HG03175 (cell line): Measurements from ENCODE around the gene NCBP3.
A peak's percentile ranks its signal among the peaks of the same experiment; 100 is the strongest.
"Not testable (repeated sequence)": the region's sequence is repeated elsewhere in the genome, so short reads cannot be mapped to it uniquely, and the experiment has no call there.

Experiments
- ATAC-seq: cut with Tn5 transposase; IDR thresholded peaks from one replicate; pipeline ENCODE4 v1.9.1; 2021; ENCODE audit warnings: mild to moderate bottlenecking, moderate library complexity; ENCODE audit not compliant: unreplicated experiment

The NCBP3 gene

GRCh38 chr17:3794557-3795389 is 51.3 kb downstream of the NCBP3 start:
- no peak for ATAC-seq

GRCh38 chr17:3794152-3794551 is 51.9 kb downstream of the NCBP3 start:
- not testable (repeated sequence) for ATAC-seq

- ATAC-seq = not testable (repeated sequence)
These were observed 52.8 kb downstream of the NCBP3 start for GRCh38 chr17:3793258-3793657.

GRCh38 chr17:3792481-3792880 is 53.6 kb downstream of the NCBP3 start:
- no peak for ATAC-seq

GRCh38 chr17:3788200-3788599 is 57.8 kb downstream of the NCBP3 start:
- ATAC-seq = no peak

GRCh38 chr17:3785323-3785722 is 60.7 kb downstream of the NCBP3 start:
- not testable (repeated sequence) for ATAC-seq

GRCh38 chr17:3782751-3783150 is 63.3 kb downstream of the NCBP3 start:
- no peak for ATAC-seq

GRCh38 chr17:3780986-3781385 is 65.1 kb downstream of the NCBP3 start:
- ATAC-seq = no peak

- ATAC-seq = no peak
These were observed 68.5 kb downstream of the NCBP3 start for GRCh38 chr17:3777366-3778120.

- no peak for ATAC-seq
These were observed 72.1 kb downstream of the NCBP3 start for GRCh38 chr17:3773966-3774365.

GRCh38 chr17:3773511-3773910 is 72.5 kb downstream of the NCBP3 start:
- no peak for ATAC-seq

GRCh38 chr17:3772764-3773163 is 73.3 kb downstream of the NCBP3 start:
- ATAC-seq = no peak

- ATAC-seq = no peak
These were observed 74.9 kb downstream of the NCBP3 start for GRCh38 chr17:3771140-3771539.

GRCh38 chr17:3770466-3770865 is 75.6 kb downstream of the NCBP3 start:
- no peak for ATAC-seq

GRCh38 chr17:3768769-3769168 is 77.3 kb downstream of the NCBP3 start:
- no peak for ATAC-seq

- ATAC-seq = no peak
These were observed 77.7 kb downstream of the NCBP3 start for GRCh38 chr17:3768341-3768740.

GRCh38 chr17:3766779-3767178 is 79.3 kb downstream of the NCBP3 start:
- ATAC-seq = no peak

- ATAC-seq = no peak
These were observed 80.1 kb downstream of the NCBP3 start for GRCh38 chr17:3765981-3766380.

- no peak for ATAC-seq
These were observed 82.3 kb downstream of the NCBP3 start for GRCh38 chr17:3763777-3764170.

- peak; percentile 76 for ATAC-seq
These were observed 82.9 kb downstream of the NCBP3 start for GRCh38 chr17:3762922-3763776.

GRCh38 chr17:3761918-3762380 is 84.1 kb downstream of the NCBP3 start:
- ATAC-seq = no peak
